Common myeloid progenitor, CD34-positive (primary cell): ENCODE measurements around the gene CDKL5.
"Not testable (repeated sequence)": the region's sequence is repeated elsewhere in the genome, so short reads cannot be mapped to it uniquely, and the experiment has no call there.

Experiments
- CTCF ChIA-PET: fragments of 350-600 bp; sonication (Branson Sonifier 250); formaldehyde crosslinking; loops from one replicate; lab custom pipeline; 2021; ENCODE audit warnings: antibody characterized with exemption; lab: Charles Lee
- POLR2A ChIA-PET: fragments of 350-600 bp; sonication (Branson Sonifier 250); formaldehyde crosslinking; loops from one replicate; lab custom pipeline; 2021; ENCODE audit warnings: antibody characterized with exemption; lab: Charles Lee
- DNase-seq, 3 donors: peaks; one replicate each; pipeline versions ENCODE4 v3.0.0 to v3.0.0-alpha.2; 2013
- H3K27ac ChIP-seq, 2 experiments: 1 replicate in 1 of 2; 2 replicates in 1 of 2; pipeline ENCODE4 v1.7.0; 2013; ENCODE audit warnings: inconsistent platforms in 2 of 2, low read length in 2 of 2, mild to moderate bottlenecking in 2 of 2, low read depth in 1 of 2, moderate library complexity in 1 of 2; ENCODE audit not compliant: severe bottlenecking in 2 of 2, insufficient read depth in 1 of 2, poor library complexity in 1 of 2
- H3K27me3 ChIP-seq, 5 experiments: replicated peaks in 2 of 5; 1 replicate in 3 of 5; 2 replicates in 2 of 5; pipeline versions ENCODE4 v1.6.1 to v1.7.0; 2013; ENCODE audit warnings: low read length in 4 of 5, mild to moderate bottlenecking in 2 of 5, moderate library complexity in 2 of 5, inconsistent platforms in 1 of 5; ENCODE audit not compliant: insufficient read depth in 5 of 5, control insufficient read depth in 4 of 5
- H3K36me3 ChIP-seq, 4 experiments: 1 replicate in 2 of 4; 2 replicates in 2 of 4; pipeline versions ENCODE4 v1.6.1 to v1.7.0; 2013; ENCODE audit warnings: low read length in 3 of 4, control low read depth in 1 of 4, mild to moderate bottlenecking in 1 of 4; ENCODE audit not compliant: control insufficient read depth in 4 of 4, insufficient read depth in 4 of 4
- H3K4me1 ChIP-seq, 4 experiments: 1 replicate in 3 of 4; 2 replicates in 1 of 4; pipeline versions ENCODE4 v1.6.1 to v1.7.1; 2013; ENCODE audit warnings: low read length in 3 of 4, mild to moderate bottlenecking in 3 of 4, control low read depth in 1 of 4, inconsistent platforms in 1 of 4, moderate library complexity in 1 of 4; ENCODE audit not compliant: control insufficient read depth in 4 of 4, insufficient read depth in 4 of 4; ENCODE audit errors: control extremely low read depth in 1 of 4
- H3K4me3 ChIP-seq, 7 experiments: 1 replicate in 4 of 7; 2 replicates in 3 of 7; pipeline versions ENCODE4 v1.5.1 to v1.7.0; 2013; ENCODE audit warnings: mild to moderate bottlenecking in 7 of 7, low read length in 6 of 7, moderate library complexity in 6 of 7, inconsistent platforms in 2 of 7, low read depth in 2 of 7, control low read depth in 1 of 7; ENCODE audit not compliant: insufficient read depth in 4 of 7, control insufficient read depth in 1 of 7; ENCODE audit errors: extremely low read depth in 1 of 7
- H3K9me3 ChIP-seq, 5 experiments: 1 replicate in 4 of 5; 2 replicates in 1 of 5; pipeline versions ENCODE4 v1.6.1 to v1.7.1; 2013; ENCODE audit warnings: low read length in 4 of 5, mild to moderate bottlenecking in 2 of 5, inconsistent platforms in 1 of 5, low read depth in 1 of 5, moderate library complexity in 1 of 5; ENCODE audit not compliant: control insufficient read depth in 4 of 5, insufficient read depth in 2 of 5; ENCODE audit errors: control extremely low read depth in 1 of 5
- WGBS: methylation state at CpG from one replicate; pipeline ENCODE4 v1.1.5; 2013; ENCODE audit not compliant: insufficient coverage; 5-methylcytosine and 5-hydroxymethylcytosine counted together

CDKL5 gene

GRCh38 chrX:18426004-18426320 is 554 bp downstream of the CDKL5 start:
- CTCF ChIA-PET = interaction anchor here (1.2 kb wide), 1 partner anchor 560 kb away, joined by 3 read pairs; no protein-coding TSS in a partner anchor

GRCh38 chrX:18428006-18428405 is 2.6 kb downstream of the CDKL5 start:
- WGBS = 60% methylated on average over 2 of the region's 5 CpGs
- POLR2A ChIA-PET = no interaction called here
- H3K4me3 ChIP-seq = no peak overlapping the region

More at GRCh38 chrX:18426004-18426320, 554 bp downstream of the CDKL5 start:
- peak overlapping the region; percentile 51 to 76 (median 65) for H3K4me3 ChIP-seq
- H3K27ac ChIP-seq = peak overlapping the region; percentile 40 to 64
- no peaks in the 10 kb centered on the region for H3K36me3 ChIP-seq
- DNase-seq = no peak
- POLR2A ChIA-PET = interaction anchor here (0.6 kb wide), 1 partner anchor 438 kb away, joined by 4 read pairs; no protein-coding TSS in a partner anchor
- peaks cover 0 to 2% (median 0%) of the 10 kb centered on the region in 5 experiments for H3K9me3 ChIP-seq
- 13% methylated on average over 34 of the region's 40 CpGs for whole genome bisulfite sequencing
- H3K4me1 ChIP-seq = peaks cover 0 to 21% (median 5%) of the 10 kb centered on the region in 4 experiments
- peaks cover 0 to 29% (median 0%) of the 10 kb centered on the region in 5 experiments for H3K27me3 ChIP-seq

GRCh38 chrX:18433288-18433687 is 7.9 kb downstream of the CDKL5 start:
- H3K4me1 ChIP-seq, H3K27ac ChIP-seq, POLR2A ChIA-PET, DNase-seq, H3K27me3 ChIP-seq, H3K4me3 ChIP-seq, H3K36me3 ChIP-seq, H3K9me3 ChIP-seq: not testable (repeated sequence)
- CTCF ChIA-PET = interaction anchor here (0.6 kb wide), 1 partner anchor 244 kb away, joined by 3 read pairs; no protein-coding TSS in a partner anchor
- WGBS = 100% methylated on average over 8 of the region's 14 CpGs

More at GRCh38 chrX:18428006-18428405, 2.6 kb downstream of the CDKL5 start:
- Histone ChIP-seq H3K36me3 (no peaks in the 10 kb centered on the region), H3K4me1 (peaks cover 0 to 21% (median 5%) of the 10 kb centered on the region in 4 experiments), H3K27ac (no peak overlapping the region), H3K9me3 (peaks cover 0 to 2% (median 0%) of the 10 kb centered on the region in 5 experiments), H3K27me3 (peaks cover 0 to 29% (median 0%) of the 10 kb centered on the region in 5 experiments)
- CTCF ChIA-PET = no interaction called here
- no peak for DNase-seq

- CTCF ChIA-PET = no interaction called here
- POLR2A ChIA-PET = no interaction called here
- Histone ChIP-seq H3K9me3 (no peaks in the 10 kb centered on the region), H3K27ac (no peak overlapping the region), H3K36me3 (no peaks in the 10 kb centered on the region), H3K4me3 (no peak overlapping the region), H3K4me1 (no peaks in the 10 kb centered on the region), H3K27me3 (no peaks in the 10 kb centered on the region)
- DNase-seq = no peak
- no CpG with 5 or more reads among the region's 2 CpGs for WGBS
Measured at GRCh38 chrX:18434896-18435295, 9.5 kb downstream of the CDKL5 start.

GRCh38 chrX:18436017-18436416 is 10.6 kb downstream of the CDKL5 start:
- POLR2A ChIA-PET = no interaction called here
- no peak for DNase-seq
- Histone ChIP-seq H3K9me3 (no peaks in the 10 kb centered on the region), H3K27ac (no peak overlapping the region), H3K4me3 (no peak overlapping the region), H3K36me3 (no peaks in the 10 kb centered on the region), H3K4me1 (no peaks in the 10 kb centered on the region), H3K27me3 (no peaks in the 10 kb centered on the region)
- CTCF ChIA-PET = no interaction called here
- WGBS = 100% methylated on average over 1 of the region's 1 CpG

GRCh38 chrX:18440835-18441234 is 15.4 kb downstream of the CDKL5 start:
- H3K27me3 ChIP-seq = no peaks in the 10 kb centered on the region
- CTCF ChIA-PET = no interaction called here
- POLR2A ChIA-PET = no interaction called here
- WGBS = 79% methylated on average over 4 of the region's 4 CpGs
- H3K36me3 ChIP-seq = no peaks in the 10 kb centered on the region
- H3K4me3 ChIP-seq = no peak overlapping the region
- H3K9me3 ChIP-seq = no peaks in the 10 kb centered on the region
- DNase-seq = no peak
- no peak overlapping the region for H3K27ac ChIP-seq
- no peaks in the 10 kb centered on the region for H3K4me1 ChIP-seq

GRCh38 chrX:18441780-18442367 is 16.5 kb downstream of the CDKL5 start:
- CTCF ChIA-PET = no interaction called here
- peaks cover 0 to 2% (median 0%) of the 10 kb centered on the region in 5 experiments for H3K27me3 ChIP-seq

More at GRCh38 chrX:18441780-18442367, 16.5 kb downstream of the CDKL5 start:
- Histone ChIP-seq H3K27ac (no peak overlapping the region), H3K4me3 (no peak overlapping the region), H3K9me3 (no peaks in the 10 kb centered on the region), H3K36me3 (no peaks in the 10 kb centered on the region), H3K4me1 (no peaks in the 10 kb centered on the region)
- POLR2A ChIA-PET = no interaction called here
- 90% methylated on average over 2 of the region's 3 CpGs for WGBS
- DNase-seq = no peak
